ENCODE results near the gene RPS15. TPM values are rescaled to one million over a fixed set of nuclear protein-coding genes. Genes with fewer than 3 reads are reported as not detected.
A peak's percentile ranks its signal among the peaks of the same experiment; 100 is the strongest.

The RPS15 gene
- total and polyA plus RNA-seq, 2 of the 13 experiments (the other 11 are each of a cell fraction or from before 2014, with no cell fraction given): 695 to 1,411 TPM

GRCh38 chr19:1446713-1447481 is 8.7 kb downstream of the RPS15 start (continued):
- TF ChIP-seq GTF2F1 (IDR thresholded peaks at IDR 0.05; ENCODE audit: low read length): no peak
- TF ChIP-seq, protein P1, sequence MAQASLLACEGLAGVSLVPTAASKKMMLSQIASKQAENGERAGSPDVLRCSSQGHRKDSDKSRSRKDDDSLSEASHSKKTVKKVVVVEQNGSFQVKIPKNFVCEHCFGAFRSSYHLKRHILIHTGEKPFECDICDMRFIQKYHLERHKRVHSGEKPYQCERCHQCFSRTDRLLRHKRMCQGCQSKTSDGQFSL (CRISPR knock-in tag; IDR thresholded peaks at IDR 0.05): no peak
- TF ChIP-seq ZSCAN12 (CRISPR knock-in tag; IDR thresholded peaks at IDR 0.05): no peak
- TF ChIP-seq, protein P2, sequence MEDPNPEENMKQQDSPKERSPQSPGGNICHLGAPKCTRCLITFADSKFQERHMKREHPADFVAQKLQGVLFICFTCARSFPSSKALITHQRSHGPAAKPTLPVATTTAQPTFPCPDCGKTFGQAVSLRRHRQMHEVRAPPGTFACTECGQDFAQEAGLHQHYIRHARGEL (CRISPR knock-in tag; IDR thresholded peaks at IDR 0.05): no peak
- no peak for TF ChIP-seq MBNL3 (CRISPR knock-in tag; conservative IDR thresholded peaks at IDR 0.05)
- no peak for TF ChIP-seq ZNF570 (CRISPR knock-in tag; IDR thresholded peaks at IDR 0.05; ENCODE audit: borderline replicate concordance)
- TF ChIP-seq ZZZ3 (CRISPR knock-in tag; IDR thresholded peaks at IDR 0.05; ENCODE audit: borderline replicate concordance): no peak
- peak; percentile 66; the same call in 1 of the 2 replicates for TF ChIP-seq STAT5B (CRISPR knock-in tag; IDR thresholded peaks at IDR 0.05)
- TF ChIP-seq, protein P3, sequence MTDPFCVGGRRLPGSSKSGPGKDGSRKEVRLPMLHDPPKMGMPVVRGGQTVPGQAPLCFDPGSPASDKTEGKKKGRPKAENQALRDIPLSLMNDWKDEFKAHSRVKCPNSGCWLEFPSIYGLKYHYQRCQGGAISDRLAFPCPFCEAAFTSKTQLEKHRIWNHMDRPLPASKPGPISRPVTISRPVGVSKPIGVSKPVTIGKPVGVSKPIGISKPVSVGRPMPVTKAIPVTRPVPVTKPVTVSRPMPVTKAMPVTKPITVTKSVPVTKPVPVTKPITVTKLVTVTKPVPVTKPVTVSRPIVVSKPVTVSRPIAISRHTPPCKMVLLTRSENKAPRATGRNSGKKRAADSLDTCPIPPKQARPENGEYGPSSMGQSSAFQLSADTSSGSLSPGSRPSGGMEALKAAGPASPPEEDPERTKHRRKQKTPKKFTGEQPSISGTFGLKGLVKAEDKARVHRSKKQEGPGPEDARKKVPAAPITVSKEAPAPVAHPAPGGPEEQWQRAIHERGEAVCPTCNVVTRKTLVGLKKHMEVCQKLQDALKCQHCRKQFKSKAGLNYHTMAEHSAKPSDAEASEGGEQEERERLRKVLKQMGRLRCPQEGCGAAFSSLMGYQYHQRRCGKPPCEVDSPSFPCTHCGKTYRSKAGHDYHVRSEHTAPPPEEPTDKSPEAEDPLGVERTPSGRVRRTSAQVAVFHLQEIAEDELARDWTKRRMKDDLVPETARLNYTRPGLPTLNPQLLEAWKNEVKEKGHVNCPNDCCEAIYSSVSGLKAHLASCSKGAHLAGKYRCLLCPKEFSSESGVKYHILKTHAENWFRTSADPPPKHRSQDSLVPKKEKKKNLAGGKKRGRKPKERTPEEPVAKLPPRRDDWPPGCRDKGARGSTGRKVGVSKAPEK (CRISPR knock-in tag; IDR thresholded peaks at IDR 0.05; ENCODE audit: borderline replicate concordance): no peak
- no peak for TF ChIP-seq MIXL1 (CRISPR knock-in tag; IDR thresholded peaks at IDR 0.05)
- TF ChIP-seq TEAD3 (CRISPR knock-in tag; optimal IDR thresholded peaks at IDR 0.05; ENCODE audit: borderline replicate concordance): no peak
- TF ChIP-seq DNMT3B (CRISPR knock-in tag; conservative IDR thresholded peaks at IDR 0.05): no peak
- no peak for TF ChIP-seq HMGA1 (CRISPR knock-in tag; conservative IDR thresholded peaks at IDR 0.05)
- no peak for TF ChIP-seq ZNF510 (CRISPR knock-in tag; IDR thresholded peaks at IDR 0.05; ENCODE audit: low read depth)
- TF ChIP-seq ZNF878 (CRISPR knock-in tag; IDR thresholded peaks at IDR 0.05): no peak
- TF ChIP-seq, protein P4, sequence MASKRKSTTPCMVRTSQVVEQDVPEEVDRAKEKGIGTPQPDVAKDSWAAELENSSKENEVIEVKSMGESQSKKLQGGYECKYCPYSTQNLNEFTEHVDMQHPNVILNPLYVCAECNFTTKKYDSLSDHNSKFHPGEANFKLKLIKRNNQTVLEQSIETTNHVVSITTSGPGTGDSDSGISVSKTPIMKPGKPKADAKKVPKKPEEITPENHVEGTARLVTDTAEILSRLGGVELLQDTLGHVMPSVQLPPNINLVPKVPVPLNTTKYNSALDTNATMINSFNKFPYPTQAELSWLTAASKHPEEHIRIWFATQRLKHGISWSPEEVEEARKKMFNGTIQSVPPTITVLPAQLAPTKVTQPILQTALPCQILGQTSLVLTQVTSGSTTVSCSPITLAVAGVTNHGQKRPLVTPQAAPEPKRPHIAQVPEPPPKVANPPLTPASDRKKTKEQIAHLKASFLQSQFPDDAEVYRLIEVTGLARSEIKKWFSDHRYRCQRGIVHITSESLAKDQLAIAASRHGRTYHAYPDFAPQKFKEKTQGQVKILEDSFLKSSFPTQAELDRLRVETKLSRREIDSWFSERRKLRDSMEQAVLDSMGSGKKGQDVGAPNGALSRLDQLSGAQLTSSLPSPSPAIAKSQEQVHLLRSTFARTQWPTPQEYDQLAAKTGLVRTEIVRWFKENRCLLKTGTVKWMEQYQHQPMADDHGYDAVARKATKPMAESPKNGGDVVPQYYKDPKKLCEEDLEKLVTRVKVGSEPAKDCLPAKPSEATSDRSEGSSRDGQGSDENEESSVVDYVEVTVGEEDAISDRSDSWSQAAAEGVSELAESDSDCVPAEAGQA (IDR thresholded peaks at IDR 0.05; ENCODE audit: low read depth): no peak
- TF ChIP-seq, protein P4 (CRISPR knock-in tag; IDR thresholded peaks at IDR 0.05; ENCODE audit: borderline replicate concordance): no peak
- no peak for TF ChIP-seq ZNF24 (IDR thresholded peaks at IDR 0.05)
- peak; percentile 62; the same call in 1 of the 2 replicates for TF ChIP-seq KDM2A (CRISPR knock-in tag; IDR thresholded peaks at IDR 0.05; ENCODE audit: borderline replicate concordance, low read depth)
- no peak for TF ChIP-seq KLF11 (CRISPR knock-in tag; IDR thresholded peaks at IDR 0.05)
- 0 out of 2 replicates have a peak, but pooled peaks have one; percentile 56 for TF ChIP-seq ZNF619 (CRISPR knock-in tag; IDR thresholded peaks at IDR 0.05)
- no peak for TF ChIP-seq NFATC3 (CRISPR knock-in tag; IDR thresholded peaks at IDR 0.05)
